Measurements from ENCODE around the gene TFDP1.

The TFDP1 gene

GRCh38 chr13:113670541-113670940 is 86.0 kb downstream of the TFDP1 start:
- no peaks in the 10 kb centered on the region for H3K4me1 ChIP-seq (ENCODE audit: control insufficient read depth in 1 of 2, insufficient read depth in 2 of 2, low read length in 2 of 2)
- peaks cover 4% of the 10 kb centered on the region for H3K9me3 ChIP-seq (ENCODE audit: insufficient read depth, low read depth, low read length)
- H2BK12ac ChIP-seq (ENCODE audit: low read length) = no peak overlapping the region
- no peak overlapping the region for H3K18ac ChIP-seq (ENCODE audit: low read length)
- no peak overlapping the region for H4K8ac ChIP-seq (ENCODE audit: low read depth, low read length)
- H3K23ac ChIP-seq (ENCODE audit: low read length) = no peak overlapping the region
- H2BK120ac ChIP-seq (ENCODE audit: insufficient read depth, low read length, poor library complexity) = no peak overlapping the region
- no peak overlapping the region for H3K14ac ChIP-seq (ENCODE audit: low read length)
- H4K12ac ChIP-seq (ENCODE audit: low read depth, low read length) = no peak overlapping the region
- no peak overlapping the region for H4K91ac ChIP-seq (ENCODE audit: low read depth, low read length)
- H2AFZ ChIP-seq (ENCODE audit: insufficient read depth, low read length, poor library complexity) = no peak overlapping the region
- no peak overlapping the region for H3K27ac ChIP-seq (ENCODE audit: low read depth, low read length)
- no peak overlapping the region for H3K4me3 ChIP-seq (ENCODE audit: low read depth, low read length)
- H2AK5ac ChIP-seq (ENCODE audit: low read length) = no peak overlapping the region
- no peak overlapping the region for H3K9ac ChIP-seq (ENCODE audit: low read length)
- WGBS (ENCODE audit: extremely low coverage, insufficient coverage, insufficient read length) = no CpG with 5 or more reads among the region's 19 CpGs
- no peaks in the 10 kb centered on the region for H3K36me3 ChIP-seq (ENCODE audit: control insufficient read depth in 1 of 2, insufficient read depth in 2 of 2, low read length in 2 of 2)
- no peaks in the 10 kb centered on the region for H3K79me1 ChIP-seq (ENCODE audit: low read length)
- DNase-seq = no peak
- H3K4ac ChIP-seq (ENCODE audit: low read depth, low read length) = no peak overlapping the region
- H2BK5ac ChIP-seq (ENCODE audit: low read depth, low read length, poor library complexity) = no peak overlapping the region
- H3K4me2 ChIP-seq (ENCODE audit: low read length) = no peak overlapping the region
- no peaks in the 10 kb centered on the region for H3K79me2 ChIP-seq (ENCODE audit: control insufficient read depth, insufficient read depth, low read length, poor library complexity)
- no peaks in the 10 kb centered on the region for H3K27me3 ChIP-seq (ENCODE audit: insufficient read depth, low read length)

- H3K4me2 ChIP-seq (ENCODE audit: low read length) = no peak overlapping the region
- no peak for DNase-seq
Measured at GRCh38 chr13:113671066-113672001, 86.8 kb downstream of the TFDP1 start.

GRCh38 chr13:113672002-113672651 is 87.6 kb downstream of the TFDP1 start:
- 100% methylated on average over 3 of the region's 18 CpGs for WGBS (ENCODE audit: extremely low coverage, insufficient coverage, insufficient read length)
- H3K4me3 ChIP-seq (ENCODE audit: low read depth, low read length) = peak overlapping the region; percentile 51
- no peaks in the 10 kb centered on the region for H3K79me2 ChIP-seq (ENCODE audit: control insufficient read depth, insufficient read depth, low read length, poor library complexity)
- no peak overlapping the region for H3K27ac ChIP-seq (ENCODE audit: low read depth, low read length)
- no peak for DNase-seq
- no peak overlapping the region for H3K4ac ChIP-seq (ENCODE audit: low read depth, low read length)
- H2BK120ac ChIP-seq (ENCODE audit: insufficient read depth, low read length, poor library complexity) = no peak overlapping the region
- H4K8ac ChIP-seq (ENCODE audit: low read depth, low read length) = no peak overlapping the region
- H3K23ac ChIP-seq (ENCODE audit: low read length) = peak overlapping the region; percentile 98
- no peak overlapping the region for H2AK5ac ChIP-seq (ENCODE audit: low read length)
- no peak overlapping the region for H2BK12ac ChIP-seq (ENCODE audit: low read length)
- H3K14ac ChIP-seq (ENCODE audit: low read length) = no peak overlapping the region
- no peak overlapping the region for H4K12ac ChIP-seq (ENCODE audit: low read depth, low read length)
- H4K91ac ChIP-seq (ENCODE audit: low read depth, low read length) = no peak overlapping the region
- no peak overlapping the region for H3K18ac ChIP-seq (ENCODE audit: low read length)
- no peaks in the 10 kb centered on the region for H3K79me1 ChIP-seq (ENCODE audit: low read length)
- no peak overlapping the region for H2BK5ac ChIP-seq (ENCODE audit: low read depth, low read length, poor library complexity)
- no peak overlapping the region for H2AFZ ChIP-seq (ENCODE audit: insufficient read depth, low read length, poor library complexity)
- H3K4me1 ChIP-seq (ENCODE audit: control insufficient read depth in 1 of 2, insufficient read depth in 2 of 2, low read length in 2 of 2) = no peaks in the 10 kb centered on the region
- no peak overlapping the region for H3K4me2 ChIP-seq (ENCODE audit: low read length)
- H3K9ac ChIP-seq (ENCODE audit: low read length) = no peak overlapping the region
- H3K9me3 ChIP-seq (ENCODE audit: insufficient read depth, low read depth, low read length) = peaks cover 4% of the 10 kb centered on the region
- H3K27me3 ChIP-seq (ENCODE audit: insufficient read depth, low read length) = no peaks in the 10 kb centered on the region
- no peaks in the 10 kb centered on the region for H3K36me3 ChIP-seq (ENCODE audit: control insufficient read depth in 1 of 2, insufficient read depth in 2 of 2, low read length in 2 of 2)

More at GRCh38 chr13:113671066-113672001, 86.8 kb downstream of the TFDP1 start:
- Histone ChIP-seq H3K23ac (ENCODE audit: low read length) (no peak overlapping the region), H3K18ac (ENCODE audit: low read length) (no peak overlapping the region), H4K91ac (ENCODE audit: low read depth, low read length) (no peak overlapping the region), H2BK120ac (ENCODE audit: insufficient read depth, low read length, poor library complexity) (no peak overlapping the region), H4K8ac (ENCODE audit: low read depth, low read length) (no peak overlapping the region), H2AK5ac (ENCODE audit: low read length) (no peak overlapping the region), H3K36me3 (ENCODE audit: control insufficient read depth in 1 of 2, insufficient read depth in 2 of 2, low read length in 2 of 2) (no peaks in the 10 kb centered on the region), H3K14ac (ENCODE audit: low read length) (no peak overlapping the region), H3K4ac (ENCODE audit: low read depth, low read length) (no peak overlapping the region), H3K79me2 (ENCODE audit: control insufficient read depth, insufficient read depth, low read length, poor library complexity) (no peaks in the 10 kb centered on the region), H2BK5ac (ENCODE audit: low read depth, low read length, poor library complexity) (no peak overlapping the region), H2BK12ac (ENCODE audit: low read length) (no peak overlapping the region), H4K12ac (ENCODE audit: low read depth, low read length) (no peak overlapping the region), H3K27me3 (ENCODE audit: insufficient read depth, low read length) (no peaks in the 10 kb centered on the region), H3K4me1 (ENCODE audit: control insufficient read depth in 1 of 2, insufficient read depth in 2 of 2, low read length in 2 of 2) (no peaks in the 10 kb centered on the region), H3K27ac (ENCODE audit: low read depth, low read length) (no peak overlapping the region), H3K4me3 (ENCODE audit: low read depth, low read length) (no peak overlapping the region), H3K79me1 (ENCODE audit: low read length) (no peaks in the 10 kb centered on the region), H3K9me3 (ENCODE audit: insufficient read depth, low read depth, low read length) (peaks cover 4% of the 10 kb centered on the region), H2AFZ (ENCODE audit: insufficient read depth, low read length, poor library complexity) (no peak overlapping the region), H3K9ac (ENCODE audit: low read length) (no peak overlapping the region)
- WGBS (ENCODE audit: extremely low coverage, insufficient coverage, insufficient read length) = no CpG with 5 or more reads among the region's 54 CpGs

All from trophoblast cell (in vitro differentiated cells and primary cell).